Activated effector memory CD4-positive, alpha-beta T cell treated with Interleukin-2 at 50 U/mL for 16 hours (primary cell): ENCODE measurements around the gene TEX2.

Source experiments
- DNase-seq: peaks from one replicate; pipeline ENCODE4 v3.0.0-alpha.2; 2020

TEX2 gene

GRCh38 chr17:64110379-64111152 lies 152.5 kb downstream of the TEX2 start:
- DNase-seq = no peak

DNA sequence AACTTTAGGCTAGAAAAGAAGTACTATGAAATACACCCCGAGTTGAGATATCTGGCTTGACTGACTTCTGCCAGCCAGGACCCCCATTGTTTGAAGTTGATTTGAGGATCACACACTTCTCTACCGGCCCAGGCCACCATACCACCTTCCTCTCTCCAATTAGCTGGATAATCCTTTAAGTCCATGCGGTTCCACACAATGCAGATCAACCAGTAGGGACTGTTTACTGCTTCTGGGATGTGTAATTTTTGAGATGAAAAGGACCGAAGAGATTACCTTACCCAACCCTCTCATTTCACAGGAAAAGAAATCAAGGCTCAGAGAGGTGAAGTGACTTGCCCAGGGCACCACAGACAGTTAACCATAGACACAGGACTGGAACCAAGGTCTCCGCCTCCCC lies 153.7 kb downstream of the TEX2 start:
- DNase-seq = no peak

- DNase-seq = no peak
These were observed 155.4 kb downstream of the TEX2 start for GRCh38 chr17:64107500-64108236.

DNA sequence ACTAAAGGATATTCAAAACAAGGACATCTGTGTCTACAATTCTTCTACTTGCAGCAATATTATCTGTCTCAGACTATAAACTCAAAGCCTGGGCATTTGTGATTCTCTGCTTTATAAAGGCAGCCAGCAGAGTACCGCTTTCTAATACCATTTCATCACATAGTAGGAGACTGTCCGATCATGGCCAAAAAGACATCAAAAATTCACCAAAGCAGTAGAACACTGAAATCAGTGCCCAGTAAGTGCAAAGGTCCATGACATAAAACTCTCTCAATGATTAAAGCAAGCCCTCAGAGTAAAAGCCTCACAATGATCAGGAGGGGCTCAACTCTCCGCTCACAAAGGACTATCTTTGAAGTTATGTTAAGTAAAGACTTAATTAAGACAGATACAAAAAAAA lies 156.1 kb downstream of the TEX2 start:
- DNase-seq = no peak

- no peak for DNase-seq
These were observed 159.4 kb downstream of the TEX2 start for GRCh38 chr17:64103391-64104364.

- DNase-seq = no peak
These were observed 160.3 kb downstream of the TEX2 start for GRCh38 chr17:64102627-64103390.

DNA sequence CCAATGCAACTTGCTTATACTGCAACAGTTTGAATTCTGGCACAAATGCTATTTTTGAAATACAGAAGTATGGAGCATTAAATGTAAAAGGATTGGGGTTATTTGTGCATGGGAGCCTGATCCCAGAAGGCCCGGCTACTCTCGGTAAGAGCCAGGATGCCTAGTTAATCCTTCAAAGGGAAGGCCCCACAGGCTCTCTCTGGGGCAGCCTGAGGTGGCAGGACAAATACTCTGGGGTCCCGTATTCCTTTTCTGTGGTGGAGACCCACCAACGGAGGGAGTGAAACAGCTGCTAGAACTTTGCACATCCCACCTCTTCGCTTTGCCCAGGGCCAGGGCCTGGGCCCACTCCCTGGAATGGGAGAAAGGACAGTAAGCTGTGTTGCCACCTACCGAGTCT lies 163.5 kb downstream of the TEX2 start:
- no peak for DNase-seq
